K562 (cell line): ENCODE measurements around the gene NOP58. TPM values are rescaled to one million over a fixed set of nuclear protein-coding genes. Genes with fewer than 3 reads are reported as not detected.

Experiments used
- CREB1 ChIP-seq, 2 experiments: sonication (generic) in 1 of 2; formaldehyde crosslinking in 1 of 2; IDR thresholded peaks; 2 replicates each; pipeline versions ENCODE4 v1.6.1 to v1.8.0; 2012 to 2022; ENCODE audit warnings: inconsistent platforms in 1 of 2, mild to moderate bottlenecking in 1 of 2, missing genetic modification reagents in 1 of 2, moderate library complexity in 1 of 2
- CREB5 ChIP-seq: fragments of 250-450 bp; sonication (Bioruptor Pico); IDR thresholded peaks from 2 replicates; pipeline ENCODE4 v1.5.0; 2020; ENCODE audit warnings: mild to moderate bottlenecking
- CSDE1 ChIP-seq, 2 experiments: fragments of 450-650 bp; IDR thresholded peaks; 2 replicates each; pipeline ENCODE4 v1.6.1; 2016; ENCODE audit warnings: mild to moderate bottlenecking in 1 of 2
- DIDO1 ChIP-seq: fragments of 450-650 bp; IDR thresholded peaks from 2 replicates; pipeline ENCODE4 v1.6.1; 2016; ENCODE audit warnings: low read depth, missing biosample characterization, missing genetic modification characterization
- EGR1 ChIP-seq: fragments of 450-650 bp; conservative IDR thresholded peaks from 2 replicates; pipeline ENCODE4 v1.6.1; 2017; ENCODE audit warnings: mild to moderate bottlenecking
- EWSR1 ChIP-seq: fragments of 450-650 bp; IDR thresholded peaks from 2 replicates; pipeline ENCODE4 v1.6.1; 2018; ENCODE audit warnings: borderline replicate concordance, mild to moderate bottlenecking, low read depth, moderate library complexity; ENCODE audit not compliant: partially characterized antibody
- FOXP1 ChIP-seq: sonication (generic); formaldehyde crosslinking; IDR thresholded peaks from 2 replicates; pipeline ENCODE4 v1.8.0; 2022; ENCODE audit warnings: mild to moderate bottlenecking, missing genetic modification reagents
- GMEB1 ChIP-seq: fragments of 250-450 bp; sonication (Bioruptor Pico); IDR thresholded peaks from 2 replicates; pipeline ENCODE4 v1.4.0; 2020; ENCODE audit warnings: mild to moderate bottlenecking
- GTF2F1 ChIP-seq: IDR thresholded peaks from 2 replicates; pipeline ENCODE4 v1.6.1; 2011; ENCODE audit warnings: low read depth, low read length, improper control_type of control experiment
- HIVEP1 ChIP-seq: fragments of 250-450 bp; sonication (Bioruptor Pico); IDR thresholded peaks from 2 replicates; pipeline ENCODE4 v1.4.0; 2020; ENCODE audit warnings: mild to moderate bottlenecking
- MECOM ChIP-seq: fragments of 250-450 bp; sonication (Bioruptor Pico); IDR thresholded peaks from 2 replicates; pipeline ENCODE4 v1.8.0; 2022; ENCODE audit warnings: inconsistent platforms
- RBBP5 ChIP-seq: fragments of 200-600 bp; sonication (generic); IDR thresholded peaks from 2 replicates; pipeline ENCODE4 v1.6.1; 2012; ENCODE audit warnings: borderline replicate concordance, mild to moderate bottlenecking, low read length, control low read depth, inconsistent platforms; ENCODE audit not compliant: insufficient read depth, poor library complexity, severe bottlenecking
- RBFOX2 ChIP-seq: fragments of 200-400 bp; formaldehyde crosslinking; IDR thresholded peaks from 2 replicates; pipeline ENCODE4 v1.6.1; 2017; ENCODE audit warnings: low read depth, mild to moderate bottlenecking, low read length, moderate library complexity
- SMAD1 ChIP-seq: fragments of 150-350 bp; IDR thresholded peaks from 2 replicates; pipeline ENCODE4 v1.6.1; 2014; ENCODE audit warnings: low read length, low read depth; ENCODE audit not compliant: partially characterized antibody
- TRIM25 ChIP-seq: fragments of 450-650 bp; IDR thresholded peaks from 2 replicates; pipeline ENCODE4 v1.7.0; 2016; ENCODE audit warnings: borderline replicate concordance
- VEZF1 ChIP-seq: fragments of 200-800 bp; sonication (Bioruptor generic); IDR thresholded peaks from 2 replicates; pipeline ENCODE4 v1.6.1; 2017; ENCODE audit warnings: missing genetic modification characterization, missing compliant biosample characterization
- ZNF444 ChIP-seq: fragments of 250-450 bp; sonication (Bioruptor Pico); IDR thresholded peaks from 2 replicates; pipeline ENCODE4 v1.4.0; 2020; ENCODE audit warnings: mild to moderate bottlenecking, moderate library complexity
- ZNF512 ChIP-seq: IDR thresholded peaks from 2 replicates; pipeline ENCODE4 v1.6.1; 2016; ENCODE audit warnings: missing genetic modification characterization, missing compliant biosample characterization
- polyA plus RNA-seq, 8 experiments: library from polyadenylated mRNA; depleted of rRNA in 4 of 8; stranded (reverse) in 5 of 8; unstranded in 3 of 8; fragments of >200 nt; fragmentation: Nextera tagmentation in 2 of 8; fragmentation: Illumina TruSeq in 1 of 8; extraction: Ambion mirVana in 2 of 8; extraction: Trizol in 1 of 8; gene quantifications; 2 replicates each; pipeline versions ENCODE4 v1.2.1 to v1.2.3, GENCODE V29; 2011 to 2014; ENCODE audit warnings: inconsistent platforms in 1 of 8, missing spikeins in 1 of 8
- total RNA-seq, 7 experiments: library from RNA; depleted of rRNA in 6 of 7; stranded (reverse); fragments of >200 nt in 6 of 7; fragmentation: Illumina TruSeq in 2 of 7; extraction: Trizol in 2 of 7; gene quantifications; 2 replicates each; pipeline versions ENCODE4 v1.2.1 to v1.2.3, GENCODE V29; 2011 to 2021; ENCODE audit warnings: low replicate concordance in 1 of 7

The NOP58 gene
- total and polyA plus RNA-seq, 9 of the 15 experiments (the other 6 are each of a cell fraction or from before 2014, with no cell fraction given): 132 to 332 (median 208) TPM

- TF ChIP-seq RBFOX2: peak; percentile 85
- TF ChIP-seq ZNF512: no peak
- TF ChIP-seq FOXP1 (CRISPR knock-in tag): 0 out of 2 replicates have a peak, but pooled peaks have one; percentile 27
- peak; percentile 57 for TF ChIP-seq VEZF1
- TF ChIP-seq HIVEP1: no peak
- TF ChIP-seq GMEB1 (CRISPR knock-in tag): peak; percentile 26; the same call in 1 of the 2 replicates
- no peak for TF ChIP-seq CREB5 (CRISPR knock-in tag)
- TF ChIP-seq ZNF444 (CRISPR knock-in tag): 0 out of 2 replicates have a peak, but pooled peaks have one; percentile 38
- TF ChIP-seq SMAD1: no peak
- no peak for TF ChIP-seq CSDE1 (IDR thresholded peaks at IDR 0.05)
- no peak for TF ChIP-seq DIDO1 (tag)
- no peak for TF ChIP-seq MECOM (CRISPR knock-in tag)
- no peak for TF ChIP-seq GTF2F1
- TF ChIP-seq RBBP5: peak; percentile 89
- peak; percentile 77 for TF ChIP-seq CREB1 (IDR thresholded peaks at IDR 0.05)
- TF ChIP-seq CREB1 (CRISPR knock-in tag; IDR thresholded peaks at IDR 0.05): peak; percentile 91
- TF ChIP-seq EWSR1: no peak
- TF ChIP-seq TRIM25: no peak
- TF ChIP-seq EGR1: peak; percentile 15; the same call in 1 of the 2 replicates
Measured at GRCh38 chr2:202238234-202239197, 27.0 kb upstream of the NOP58 start, which contains the start of gene SUMO1 (continued).
